ENCODE measurements around the gene UBE2Q2.
"Not testable (repeated sequence)": the region's sequence is repeated elsewhere in the genome, so short reads cannot be mapped to it uniquely, and the experiment has no call there.

Gene UBE2Q2

GRCh38 chr15:75868019-75868418 lies 24.8 kb downstream of the UBE2Q2 start:
- Histone ChIP-seq H3K9me3 (no peaks in the 10 kb centered on the region), H3K4me1 (no peaks in the 10 kb centered on the region), H3K4me3 (ENCODE audit: low read depth, low read length) (no peak overlapping the region), H3K27me3 (no peaks in the 10 kb centered on the region), H3K36me3 (no peaks in the 10 kb centered on the region)
- no peak for TF ChIP-seq CTCF (IDR thresholded peaks at IDR 0.05; ENCODE audit: low read depth, low read length)
- DNase-seq = no peak

GRCh38 chr15:75869446-75869845 lies 26.2 kb downstream of the UBE2Q2 start:
- no peak for DNase-seq
- Histone ChIP-seq H3K4me1 (no peaks in the 10 kb centered on the region), H3K4me3 (ENCODE audit: low read depth, low read length) (no peak overlapping the region), H3K9me3 (no peaks in the 10 kb centered on the region), H3K27me3 (no peaks in the 10 kb centered on the region), H3K36me3 (peaks cover 10% of the 10 kb centered on the region)
- no peak for TF ChIP-seq CTCF (IDR thresholded peaks at IDR 0.05; ENCODE audit: low read depth, low read length)

GRCh38 chr15:75871589-75871988 lies 28.3 kb downstream of the UBE2Q2 start:
- not testable (repeated sequence) for H3K4me3 ChIP-seq (ENCODE audit: low read depth, low read length); H3K27me3 ChIP-seq; DNase-seq; H3K9me3 ChIP-seq; H3K4me1 ChIP-seq
- peaks cover 13% of the 10 kb centered on the region for H3K36me3 ChIP-seq

GRCh38 chr15:75872403-75872990 lies 29.2 kb downstream of the UBE2Q2 start:
- Histone ChIP-seq H3K9me3 (no peaks in the 10 kb centered on the region), H3K4me3 (ENCODE audit: low read depth, low read length) (no peak overlapping the region), H3K4me1 (no peaks in the 10 kb centered on the region), H3K27me3 (no peaks in the 10 kb centered on the region), H3K36me3 (peaks cover 13% of the 10 kb centered on the region)
- TF ChIP-seq CTCF (IDR thresholded peaks at IDR 0.05; ENCODE audit: low read depth, low read length) = no peak
- DNase-seq = no peak

- H3K36me3 ChIP-seq = no peaks in the 10 kb centered on the region
- H3K4me3 ChIP-seq (ENCODE audit: low read depth, low read length) = no peak overlapping the region
- DNase-seq = no peak
- H3K4me1 ChIP-seq = no peaks in the 10 kb centered on the region
- H3K27me3 ChIP-seq = no peaks in the 10 kb centered on the region
- TF ChIP-seq CTCF (IDR thresholded peaks at IDR 0.05; ENCODE audit: low read depth, low read length) = no peak
- no peaks in the 10 kb centered on the region for H3K9me3 ChIP-seq
These were observed 40.8 kb downstream of the UBE2Q2 start for GRCh38 chr15:75884041-75884440.

- peaks cover 6% of the 10 kb centered on the region for H3K4me1 ChIP-seq
- DNase-seq = no peak
- H3K9me3 ChIP-seq = no peaks in the 10 kb centered on the region
- H3K4me3 ChIP-seq (ENCODE audit: low read depth, low read length) = no peak overlapping the region
- no peaks in the 10 kb centered on the region for H3K36me3 ChIP-seq
- no peak for TF ChIP-seq CTCF (IDR thresholded peaks at IDR 0.05; ENCODE audit: low read depth, low read length)
- H3K27me3 ChIP-seq = no peaks in the 10 kb centered on the region
These were observed 43.9 kb downstream of the UBE2Q2 start for GRCh38 chr15:75887178-75887577.

GRCh38 chr15:75891895-75892294 lies 48.6 kb downstream of the UBE2Q2 start:
- TF ChIP-seq CTCF (IDR thresholded peaks at IDR 0.05; ENCODE audit: low read depth, low read length) = no peak
- Histone ChIP-seq H3K4me3 (ENCODE audit: low read depth, low read length) (no peak overlapping the region), H3K4me1 (peaks cover 6% of the 10 kb centered on the region), H3K9me3 (no peaks in the 10 kb centered on the region), H3K36me3 (no peaks in the 10 kb centered on the region), H3K27me3 (no peaks in the 10 kb centered on the region)
- DNase-seq = no peak
